Esophagus (tissue), 2 donors: ENCODE data around the gene NAA38. TPM values are rescaled to one million over a fixed set of nuclear protein-coding genes. Genes with fewer than 3 reads are reported as not detected.

Source experiments
- H3K27ac ChIP-seq, 2 donors: one replicate each; pipeline ENCODE4 v1.5.1; 2013; ENCODE audit warnings: low read depth in 2 of 2, mild to moderate bottlenecking in 2 of 2, inconsistent platforms in 1 of 2, low read length in 1 of 2, moderate library complexity in 1 of 2
- H3K27me3 ChIP-seq, 2 donors: one replicate each; pipeline ENCODE4 v1.6.1; 2013; ENCODE audit warnings: low read length in 2 of 2, control low read depth in 1 of 2, mild to moderate bottlenecking in 1 of 2; ENCODE audit not compliant: insufficient read depth in 2 of 2, control insufficient read depth in 1 of 2
- H3K36me3 ChIP-seq, 2 donors: one replicate each; pipeline ENCODE4 v1.6.1; 2013; ENCODE audit warnings: low read length in 1 of 2; ENCODE audit not compliant: control insufficient read depth in 2 of 2, insufficient read depth in 2 of 2
- H3K4me1 ChIP-seq, 2 donors: one replicate each; pipeline ENCODE4 v1.6.1; 2013; ENCODE audit warnings: low read length in 1 of 2; ENCODE audit not compliant: control insufficient read depth in 2 of 2, insufficient read depth in 2 of 2
- H3K4me3 ChIP-seq, 2 donors: one replicate each; pipeline ENCODE4 v1.5.1; 2013; ENCODE audit warnings: low read length in 2 of 2, mild to moderate bottlenecking in 2 of 2, low read depth in 1 of 2, moderate library complexity in 1 of 2
- H3K9me3 ChIP-seq, 2 donors: one replicate each; pipeline ENCODE4 v1.6.1; 2013; ENCODE audit warnings: mild to moderate bottlenecking in 2 of 2, low read depth in 1 of 2, low read length in 1 of 2, moderate library complexity in 1 of 2; ENCODE audit not compliant: control insufficient read depth in 2 of 2, insufficient read depth in 1 of 2
- WGBS, 2 donors: extraction: QIAGEN DNeasy Blood & Tissue Kit; methylation state at CpG; one replicate each; pipeline ENCODE4 v1.1.7; 2013; 5-methylcytosine and 5-hydroxymethylcytosine counted together
- polyA plus RNA-seq, 2 donors: library from polyadenylated mRNA; stranded (reverse); fragments of 200-250 nt; gene quantifications; one replicate each; pipeline ENCODE4 v1.2.3, GENCODE V29; 2013
- donor health status: healthy with polysubstance abuse.
- donor health status: Bipolar disorder and iron deficiency.

NAA38 gene
- polyA plus RNA-seq, 2 donors, result 108 to 122 TPM

- Histone ChIP-seq H3K4me3 (no peak overlapping the region), H3K4me1 (peaks cover 11 to 28% of the 10 kb centered on the region in 2 donors), H3K27me3 (no peaks in the 10 kb centered on the region), H3K9me3 (no peaks in the 10 kb centered on the region), H3K27ac (no peak overlapping the region), H3K36me3 (peaks cover 6 to 38% of the 10 kb centered on the region in 2 donors)
- 81 to 85% methylated on average over 20 to 21 of the region's 21 CpGs for WGBS, 2 donors
Observed at GRCh38 chr17:7853691-7854038, 3.7 kb downstream of the NAA38 start.

- no peaks in the 10 kb centered on the region for H3K27me3 ChIP-seq
- H3K9me3 ChIP-seq, result no peaks in the 10 kb centered on the region
- peaks cover 6 to 44% of the 10 kb centered on the region in 2 donors for H3K36me3 ChIP-seq
- H3K4me1 ChIP-seq, result peaks cover 7 to 23% of the 10 kb centered on the region in 2 donors
- WGBS, 2 donors, result 68 to 73% methylated on average over 51 of the region's 51 CpGs
- no peak overlapping the region for H3K27ac ChIP-seq
- H3K4me3 ChIP-seq, result no peak overlapping the region
Observed at GRCh38 chr17:7852919-7853690, 4.3 kb downstream of the NAA38 start.

GRCh38 chr17:7852262-7852670, 5.1 kb downstream of the NAA38 start:
- H3K27me3 ChIP-seq, result no peaks in the 10 kb centered on the region
- peaks cover 7 to 23% of the 10 kb centered on the region in 2 donors for H3K4me1 ChIP-seq
- H3K27ac ChIP-seq, result peak overlapping the region in 1 of 2 donors; percentile 54
- 76 to 78% methylated on average over 20 of the region's 20 CpGs for WGBS, 2 donors
- H3K36me3 ChIP-seq, result peaks cover 6 to 48% of the 10 kb centered on the region in 2 donors
- H3K9me3 ChIP-seq, result no peaks in the 10 kb centered on the region
- H3K4me3 ChIP-seq, result no peak overlapping the region

- Histone ChIP-seq H3K36me3 (peaks cover 6 to 53% of the 10 kb centered on the region in 2 donors), H3K27ac (peak overlapping the region in 1 of 2 donors; percentile 54), H3K27me3 (no peaks in the 10 kb centered on the region), H3K4me3 (peak overlapping the region; percentile 1 to 28), H3K4me1 (peaks cover 7 to 23% of the 10 kb centered on the region in 2 donors), H3K9me3 (no peaks in the 10 kb centered on the region)
- WGBS, 2 donors, result 15 to 16% methylated on average over 58 to 60 of the region's 60 CpGs
Observed at GRCh38 chr17:7851438-7852261, 5.7 kb downstream of the NAA38 start.

- Histone ChIP-seq H3K4me3 (peak overlapping the region in 1 of 2 donors; percentile 28), H3K36me3 (peaks cover 6 to 59% of the 10 kb centered on the region in 2 donors), H3K9me3 (no peaks in the 10 kb centered on the region), H3K27ac (peak overlapping the region in 1 of 2 donors; percentile 26), H3K4me1 (peaks cover 4 to 18% of the 10 kb centered on the region in 2 donors), H3K27me3 (no peaks in the 10 kb centered on the region)
- 82 to 86% methylated on average over 17 of the region's 17 CpGs for WGBS, 2 donors
Observed at GRCh38 chr17:7850701-7851437, 6.5 kb downstream of the NAA38 start.

GRCh38 chr17:7849751-7850504, 7.4 kb downstream of the NAA38 start:
- H3K27ac ChIP-seq, result no peak overlapping the region
- H3K36me3 ChIP-seq, result peaks cover 6 to 62% of the 10 kb centered on the region in 2 donors
- peaks cover 6 to 18% of the 10 kb centered on the region in 2 donors for H3K4me1 ChIP-seq
- no peak overlapping the region for H3K4me3 ChIP-seq
- 84 to 88% methylated on average over 12 of the region's 12 CpGs for WGBS, 2 donors
- no peaks in the 10 kb centered on the region for H3K27me3 ChIP-seq
- H3K9me3 ChIP-seq, result no peaks in the 10 kb centered on the region

GRCh38 chr17:7849130-7849750, 8.1 kb downstream of the NAA38 start:
- WGBS, 2 donors, result 87% methylated on average over 35 of the region's 35 CpGs
- H3K36me3 ChIP-seq, result peaks cover 6 to 62% of the 10 kb centered on the region in 2 donors
- H3K27ac ChIP-seq, result no peak overlapping the region
- H3K9me3 ChIP-seq, result no peaks in the 10 kb centered on the region
- peaks cover 6 to 18% of the 10 kb centered on the region in 2 donors for H3K4me1 ChIP-seq
- no peak overlapping the region for H3K4me3 ChIP-seq
- H3K27me3 ChIP-seq, result no peaks in the 10 kb centered on the region

- 90 to 93% methylated on average over 19 to 21 of the region's 21 CpGs for WGBS, 2 donors
- Histone ChIP-seq H3K36me3 (peaks cover 6 to 62% of the 10 kb centered on the region in 2 donors), H3K4me1 (peaks cover 6 to 18% of the 10 kb centered on the region in 2 donors), H3K4me3 (no peak overlapping the region), H3K27ac (no peak overlapping the region), H3K27me3 (no peaks in the 10 kb centered on the region), H3K9me3 (no peaks in the 10 kb centered on the region)
Observed at GRCh38 chr17:7848739-7849129, 8.6 kb downstream of the NAA38 start.
